Upper lobe of right lung (tissue), 1 donor: ENCODE data around the gene TYW3. TPM values are rescaled to one million over a fixed set of nuclear protein-coding genes. Genes with fewer than 3 reads are reported as not detected.

Experiments
- ATAC-seq: fragments of 200-7000 bp; cut with Tn5 transposase; one replicate; pipeline ENCODE4 v1.9.1; 2020; ENCODE audit warnings: mild to moderate bottlenecking, moderate library complexity
- DNase-seq: peaks from one replicate; pipeline ENCODE4 v3.0.0-alpha.2; 2020
- H3K27ac ChIP-seq: fragments of 200-600 bp; one replicate; pipeline ENCODE4 v1.8.0; 2022
- H3K27me3 ChIP-seq: fragments of 200-600 bp; one replicate; pipeline ENCODE4 v1.8.0; 2022; ENCODE audit warnings: mild to moderate bottlenecking
- H3K36me3 ChIP-seq: fragments of 200-600 bp; one replicate; pipeline ENCODE4 v1.8.0; 2022
- H3K4me1 ChIP-seq: fragments of 200-600 bp; one replicate; pipeline ENCODE4 v1.8.0; 2022
- H3K4me3 ChIP-seq: fragments of 200-600 bp; one replicate; pipeline ENCODE4 v1.8.0; 2022; ENCODE audit warnings: mild to moderate bottlenecking
- H3K9me3 ChIP-seq: fragments of 200-600 bp; one replicate; pipeline ENCODE4 v1.8.0; 2022
- intact Hi-C: fragments of 100-400 bp; cut with DNase I; formaldehyde crosslinking; loops from one replicate; pipeline ENCODE4 v1.11.0; 2022
- total RNA-seq: library from RNA; stranded (reverse); fragmentation: NEBNext Ultra II Directional; extraction: Animal tissue kit (Norgen Biotek cat#: 25700); gene quantifications from one replicate; pipeline ENCODE4 v1.2.1, GENCODE V29; 2021
- TF ChIP-seq, protein P1 (sequence below): fragments of 200-600 bp; IDR thresholded peaks from one replicate; pipeline ENCODE4 v1.8.0; 2022; ENCODE audit warnings: antibody characterized with exemption
- donor health status: DM: no; HTN: yes; CAD: no; lungs with severe emphysema.

The TYW3 gene
- total RNA-seq, 1 donor from 2014 or later, result 18.4 TPM

DNA sequence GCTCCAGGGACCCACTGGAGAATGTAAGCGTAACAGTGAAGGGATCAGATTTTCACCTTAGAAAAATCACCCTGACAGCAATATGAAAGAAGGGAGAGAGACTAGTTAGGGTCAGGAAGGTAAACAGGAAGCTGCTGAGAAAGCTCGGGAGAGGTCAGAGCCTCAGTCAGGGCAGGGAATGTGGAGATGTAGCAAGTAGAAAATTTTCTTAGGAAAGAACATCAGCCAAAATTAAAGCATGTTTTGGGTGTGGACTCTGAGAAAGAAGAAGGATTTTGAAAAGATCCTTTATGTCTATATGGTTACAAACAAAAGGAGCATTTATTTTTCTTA, 42.6 kb upstream of the TYW3 start:
- intact Hi-C loops, result no loop called here
- TF ChIP-seq, protein P1, sequence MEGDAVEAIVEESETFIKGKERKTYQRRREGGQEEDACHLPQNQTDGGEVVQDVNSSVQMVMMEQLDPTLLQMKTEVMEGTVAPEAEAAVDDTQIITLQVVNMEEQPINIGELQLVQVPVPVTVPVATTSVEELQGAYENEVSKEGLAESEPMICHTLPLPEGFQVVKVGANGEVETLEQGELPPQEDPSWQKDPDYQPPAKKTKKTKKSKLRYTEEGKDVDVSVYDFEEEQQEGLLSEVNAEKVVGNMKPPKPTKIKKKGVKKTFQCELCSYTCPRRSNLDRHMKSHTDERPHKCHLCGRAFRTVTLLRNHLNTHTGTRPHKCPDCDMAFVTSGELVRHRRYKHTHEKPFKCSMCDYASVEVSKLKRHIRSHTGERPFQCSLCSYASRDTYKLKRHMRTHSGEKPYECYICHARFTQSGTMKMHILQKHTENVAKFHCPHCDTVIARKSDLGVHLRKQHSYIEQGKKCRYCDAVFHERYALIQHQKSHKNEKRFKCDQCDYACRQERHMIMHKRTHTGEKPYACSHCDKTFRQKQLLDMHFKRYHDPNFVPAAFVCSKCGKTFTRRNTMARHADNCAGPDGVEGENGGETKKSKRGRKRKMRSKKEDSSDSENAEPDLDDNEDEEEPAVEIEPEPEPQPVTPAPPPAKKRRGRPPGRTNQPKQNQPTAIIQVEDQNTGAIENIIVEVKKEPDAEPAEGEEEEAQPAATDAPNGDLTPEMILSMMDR, result no peak
- ATAC-seq, result no peak

DNA sequence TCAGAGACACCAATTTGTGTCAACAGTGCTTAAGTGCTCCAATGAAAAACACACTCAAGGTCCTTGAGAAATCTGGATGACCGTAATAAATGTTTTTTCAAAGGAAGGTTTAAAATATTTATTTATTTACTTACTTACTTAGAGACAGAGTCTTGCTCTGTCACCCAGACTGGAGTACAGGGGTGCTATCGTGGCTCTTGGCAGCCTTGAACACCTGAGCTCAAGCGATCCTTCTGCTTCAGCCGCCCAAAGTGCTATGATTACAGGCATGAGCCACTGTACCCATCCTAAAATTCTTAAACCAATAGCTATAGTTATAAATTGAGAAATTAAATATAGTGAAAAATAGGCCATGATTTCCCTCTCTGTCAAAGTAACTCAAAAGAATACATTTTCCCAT, 42.0 kb upstream of the TYW3 start:
- intact Hi-C loops, result no loop called here
- H3K4me1 ChIP-seq, result no peaks in the 10 kb centered on the region
- H3K27ac ChIP-seq, result no peak overlapping the region
- H3K36me3 ChIP-seq, result no peaks in the 10 kb centered on the region
- H3K27me3 ChIP-seq, result no peaks in the 10 kb centered on the region
- TF ChIP-seq, protein P1, result no peak
- ATAC-seq, result no peak
- H3K4me3 ChIP-seq, result no peak overlapping the region
- no peaks in the 10 kb centered on the region for H3K9me3 ChIP-seq
- no peak for DNase-seq

More for the DNA sequence above, 42.6 kb upstream of the TYW3 start:
- H3K36me3 ChIP-seq, result no peaks in the 10 kb centered on the region
- H3K27me3 ChIP-seq, result no peaks in the 10 kb centered on the region
- H3K9me3 ChIP-seq, result no peaks in the 10 kb centered on the region
- DNase-seq, result no peak
- H3K4me3 ChIP-seq, result no peak overlapping the region
- no peak overlapping the region for H3K27ac ChIP-seq
- H3K4me1 ChIP-seq, result no peaks in the 10 kb centered on the region

DNA sequence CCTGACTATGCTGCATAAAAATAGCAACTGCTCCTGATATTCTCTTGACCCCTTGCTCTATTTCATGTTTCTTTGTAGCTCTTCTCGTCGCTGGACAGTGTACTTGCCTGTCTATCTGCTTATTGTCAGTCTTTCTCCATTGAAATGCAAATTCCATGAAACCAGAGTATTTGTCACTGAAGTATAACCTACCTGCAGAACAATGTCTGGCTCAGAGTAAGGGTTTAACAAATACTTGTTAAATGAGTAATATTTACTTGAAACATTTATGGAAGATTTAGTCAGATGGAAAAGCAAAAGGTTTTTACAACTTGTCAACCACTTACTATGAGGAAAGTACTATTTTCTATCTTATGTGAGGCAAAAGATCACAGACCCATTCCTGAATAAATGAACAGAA, 39.5 kb upstream of the TYW3 start:
- Histone ChIP-seq H3K36me3 (no peaks in the 10 kb centered on the region), H3K4me1 (no peaks in the 10 kb centered on the region), H3K4me3 (no peak overlapping the region), H3K27me3 (no peaks in the 10 kb centered on the region), H3K9me3 (no peaks in the 10 kb centered on the region), H3K27ac (no peak overlapping the region)
- ATAC-seq (no peak), DNase-seq (no peak)
- intact Hi-C loops, result no loop called here
- TF ChIP-seq, protein P1, result no peak

DNA sequence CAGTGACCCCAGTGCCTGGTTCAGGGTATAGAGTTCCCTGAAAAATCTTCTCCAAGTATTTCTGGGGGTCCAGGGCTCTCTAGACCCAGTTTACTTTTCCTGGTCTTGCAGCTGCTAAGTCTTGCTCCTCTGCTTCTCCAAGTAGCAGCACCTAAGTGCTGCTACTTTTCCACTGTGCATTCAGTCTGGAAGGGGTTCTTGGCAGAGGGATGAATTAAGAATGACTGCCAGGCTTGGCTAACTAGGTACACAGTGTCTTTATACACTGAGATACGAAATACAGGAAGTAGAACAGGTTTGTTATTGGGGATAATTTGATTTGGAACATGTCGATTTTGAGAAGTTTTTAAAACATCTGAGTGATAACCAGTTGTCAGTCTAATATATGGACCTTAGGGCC, 35.1 kb upstream of the TYW3 start:
- H3K27ac ChIP-seq, result no peak overlapping the region
- intact Hi-C loops, result no loop called here
- DNase-seq (no peak), ATAC-seq (no peak)
- no peak overlapping the region for H3K4me3 ChIP-seq
- H3K9me3 ChIP-seq, result no peaks in the 10 kb centered on the region
- no peaks in the 10 kb centered on the region for H3K4me1 ChIP-seq
- H3K27me3 ChIP-seq, result no peaks in the 10 kb centered on the region
- TF ChIP-seq, protein P1, result no peak
- peaks cover 9% of the 10 kb centered on the region for H3K36me3 ChIP-seq

DNA sequence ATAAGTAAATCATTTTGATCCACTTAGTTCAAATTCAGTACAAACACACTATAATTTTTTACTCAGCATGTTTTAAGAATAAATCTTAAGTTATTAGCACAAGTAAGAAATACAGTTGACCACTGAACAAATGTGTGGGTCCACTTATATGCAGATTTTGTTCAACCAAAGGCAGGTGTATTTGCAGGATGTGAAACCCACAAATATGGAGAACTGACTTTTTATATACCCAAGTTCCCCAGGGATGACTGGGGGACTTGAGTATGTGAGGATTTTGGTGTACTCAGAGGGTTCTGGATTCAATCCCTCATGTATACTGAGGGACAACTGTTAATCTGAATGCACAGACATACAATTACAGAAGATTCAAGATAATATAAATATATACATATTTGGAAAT, 33.6 kb upstream of the TYW3 start:
- TF ChIP-seq, protein P1, result no peak
- H3K9me3 ChIP-seq, result no peaks in the 10 kb centered on the region
- H3K4me3 ChIP-seq, result no peak overlapping the region
- DNase-seq (no peak), ATAC-seq (no peak)
- H3K4me1 ChIP-seq, result no peaks in the 10 kb centered on the region
- intact Hi-C loops, result no loop called here
- peaks cover 23% of the 10 kb centered on the region for H3K36me3 ChIP-seq
- H3K27ac ChIP-seq, result no peak overlapping the region
- no peaks in the 10 kb centered on the region for H3K27me3 ChIP-seq
